ENCODE data around the gene CEMIP. TPM values are rescaled to one million over a fixed set of nuclear protein-coding genes. Genes with fewer than 3 reads are reported as not detected.

The CEMIP gene
- total and polyA plus RNA-seq, 2 of the 13 experiments (the other 11 are each of a cell fraction or from before 2014, with no cell fraction given) = 4.3 to 28.5 TPM

DNA sequence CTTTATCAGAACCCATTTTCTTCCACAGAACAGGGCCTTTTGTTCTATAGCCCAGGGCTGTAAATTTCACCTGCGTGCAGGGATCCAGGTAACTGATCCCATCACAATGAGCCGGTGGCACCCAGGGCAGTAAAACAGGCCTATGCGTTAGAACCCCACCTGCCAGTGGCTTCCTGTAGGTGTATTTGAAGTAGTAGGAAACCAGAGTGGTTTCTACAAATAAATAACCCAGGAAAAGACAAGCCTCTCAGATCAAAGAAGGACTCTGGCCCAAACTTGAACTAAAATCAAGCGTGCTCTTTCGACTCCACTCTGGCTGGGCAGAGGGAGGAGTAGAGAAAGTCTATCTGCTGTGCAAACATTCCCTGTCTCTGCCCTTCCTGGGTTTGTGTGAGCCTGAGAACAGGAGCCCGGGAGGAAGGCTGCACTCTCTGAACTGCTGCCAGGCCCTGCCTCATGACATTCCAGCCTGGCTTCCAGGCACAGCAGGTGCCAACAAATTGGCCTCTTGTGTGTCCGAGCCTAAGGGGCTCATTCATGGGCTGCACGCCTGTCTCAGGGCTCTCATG, 77.7 kb downstream of the CEMIP start (continued):
- TF ChIP-seq TBX2 (CRISPR knock-in tag; IDR thresholded peaks at IDR 0.05; ENCODE audit: borderline replicate concordance) (peak; percentile 85), HOXA5 (CRISPR knock-in tag; IDR thresholded peaks at IDR 0.05) (no peak), MLLT10 (CRISPR knock-in tag; IDR thresholded peaks at IDR 0.05) (no peak), ZBTB40 (IDR thresholded peaks at IDR 0.05) (no peak), ZBTB40 (CRISPR knock-in tag; IDR thresholded peaks at IDR 0.05) (no peak), CBX5 (CRISPR knock-in tag; IDR thresholded peaks at IDR 0.05; ENCODE audit: borderline replicate concordance) (peak; percentile 49; the same call in 1 of the 2 replicates), MED1 (CRISPR knock-in tag; IDR thresholded peaks at IDR 0.05) (peak; percentile 81), MTA1 (CRISPR knock-in tag; IDR thresholded peaks at IDR 0.05; ENCODE audit: borderline replicate concordance) (peak; percentile 78), CBFB (CRISPR knock-in tag; IDR thresholded peaks at IDR 0.05) (0 out of 2 replicates have a peak, but pooled peaks have one; percentile 22), JUND (CRISPR knock-in tag; IDR thresholded peaks at IDR 0.05) (no peak), ZC3H13 (CRISPR knock-in tag; IDR thresholded peaks at IDR 0.05) (no peak), PATZ1 (CRISPR knock-in tag; IDR thresholded peaks at IDR 0.05) (0 out of 2 replicates have a peak, but pooled peaks have one; percentile 46), SALL1 (CRISPR knock-in tag; IDR thresholded peaks at IDR 0.05) (peak; percentile 84), KLF16 (CRISPR knock-in tag; IDR thresholded peaks at IDR 0.05) (no peak), SP2 (CRISPR knock-in tag; IDR thresholded peaks at IDR 0.05) (no peak), DBP (CRISPR knock-in tag; IDR thresholded peaks at IDR 0.05; ENCODE audit: not compliant biosample characterization) (no peak), PHB2 (IDR thresholded peaks at IDR 0.05; ENCODE audit: partially characterized antibody) (no peak)
